Fibroblast of the aortic adventitia (primary cell): ENCODE measurements around the gene LBR. TPM values are rescaled to one million over a fixed set of nuclear protein-coding genes. Genes with fewer than 3 reads are reported as not detected.

Experiments
- DNase-seq: peaks from one replicate; pipeline ENCODE4 v3.0.0-alpha.2; 2010; ENCODE audit warnings: low read depth
- H3K4me3 ChIP-seq: 2 replicates; pipeline ENCODE4 v1.5.1; 2011; ENCODE audit warnings: low read depth, mild to moderate bottlenecking, control low read depth, low read length, moderate library complexity
- total RNA-seq: library from RNA; depleted of rRNA; stranded (reverse); fragments of >200 nt; gene quantifications from 2 replicates; pipeline ENCODE4 v1.2.3, GENCODE V29; 2012; ENCODE audit warnings: low replicate concordance
- TF ChIP-seq, protein P1 (sequence below): IDR thresholded peaks from 2 replicates; pipeline ENCODE4 v1.5.1; 2011; ENCODE audit warnings: mild to moderate bottlenecking, low read length, control low read depth, inconsistent platforms; ENCODE audit not compliant: insufficient read depth

LBR gene
- total RNA-seq, 1 donor = 32.1 TPM

GRCh38 chr1:225409051-225409450, 18.8 kb downstream of the LBR start:
- no peak for DNase-seq
- no peak overlapping the region for H3K4me3 ChIP-seq
- TF ChIP-seq, protein P1, sequence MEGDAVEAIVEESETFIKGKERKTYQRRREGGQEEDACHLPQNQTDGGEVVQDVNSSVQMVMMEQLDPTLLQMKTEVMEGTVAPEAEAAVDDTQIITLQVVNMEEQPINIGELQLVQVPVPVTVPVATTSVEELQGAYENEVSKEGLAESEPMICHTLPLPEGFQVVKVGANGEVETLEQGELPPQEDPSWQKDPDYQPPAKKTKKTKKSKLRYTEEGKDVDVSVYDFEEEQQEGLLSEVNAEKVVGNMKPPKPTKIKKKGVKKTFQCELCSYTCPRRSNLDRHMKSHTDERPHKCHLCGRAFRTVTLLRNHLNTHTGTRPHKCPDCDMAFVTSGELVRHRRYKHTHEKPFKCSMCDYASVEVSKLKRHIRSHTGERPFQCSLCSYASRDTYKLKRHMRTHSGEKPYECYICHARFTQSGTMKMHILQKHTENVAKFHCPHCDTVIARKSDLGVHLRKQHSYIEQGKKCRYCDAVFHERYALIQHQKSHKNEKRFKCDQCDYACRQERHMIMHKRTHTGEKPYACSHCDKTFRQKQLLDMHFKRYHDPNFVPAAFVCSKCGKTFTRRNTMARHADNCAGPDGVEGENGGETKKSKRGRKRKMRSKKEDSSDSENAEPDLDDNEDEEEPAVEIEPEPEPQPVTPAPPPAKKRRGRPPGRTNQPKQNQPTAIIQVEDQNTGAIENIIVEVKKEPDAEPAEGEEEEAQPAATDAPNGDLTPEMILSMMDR = no peak

GRCh38 chr1:225408249-225408648, 19.6 kb downstream of the LBR start:
- TF ChIP-seq, protein P1 = no peak
- no peak overlapping the region for H3K4me3 ChIP-seq
- no peak for DNase-seq

DNA sequence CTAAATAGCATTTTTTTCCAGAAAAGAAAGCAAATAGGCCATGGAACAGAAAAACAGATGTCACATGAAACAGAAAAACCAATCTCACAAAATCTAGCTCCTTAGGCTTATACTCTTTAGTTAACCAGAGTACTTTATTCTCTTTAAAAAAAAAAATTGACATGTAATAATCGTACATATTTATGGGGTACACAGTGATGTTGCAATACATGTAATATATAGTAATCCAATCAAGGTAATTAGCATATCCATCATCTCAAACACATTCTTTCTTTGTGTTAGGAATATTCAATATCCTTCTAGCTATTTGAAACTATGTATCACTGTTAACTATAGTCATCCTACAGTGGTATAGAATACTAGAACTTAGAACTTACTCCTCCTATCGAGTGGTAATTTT, 20.1 kb downstream of the LBR start:
- TF ChIP-seq, protein P1 = no peak
- no peak for DNase-seq
- no peak overlapping the region for H3K4me3 ChIP-seq

GRCh38 chr1:225406976-225407725, 20.7 kb downstream of the LBR start:
- TF ChIP-seq, protein P1 = no peak
- no peak overlapping the region for H3K4me3 ChIP-seq
- DNase-seq = no peak

GRCh38 chr1:225400968-225401367, 26.9 kb downstream of the LBR start:
- DNase-seq = no peak
- TF ChIP-seq, protein P1 = no peak
- no peak overlapping the region for H3K4me3 ChIP-seq

GRCh38 chr1:225396357-225396756, 31.5 kb downstream of the LBR start:
- TF ChIP-seq, protein P1 = no peak
- no peak for DNase-seq
- H3K4me3 ChIP-seq = no peak overlapping the region

- TF ChIP-seq, protein P1 = no peak
- no peak for DNase-seq
- H3K4me3 ChIP-seq = no peak overlapping the region
Observed at GRCh38 chr1:225389843-225390242, 38.0 kb downstream of the LBR start.
